Measurements from ENCODE around the gene NYAP2. TPM values are rescaled to one million over a fixed set of nuclear protein-coding genes. Genes with fewer than 3 reads are reported as not detected.

Gene NYAP2
- total RNA-seq, 1 experiment from 2014 or later: not detected

DNA sequence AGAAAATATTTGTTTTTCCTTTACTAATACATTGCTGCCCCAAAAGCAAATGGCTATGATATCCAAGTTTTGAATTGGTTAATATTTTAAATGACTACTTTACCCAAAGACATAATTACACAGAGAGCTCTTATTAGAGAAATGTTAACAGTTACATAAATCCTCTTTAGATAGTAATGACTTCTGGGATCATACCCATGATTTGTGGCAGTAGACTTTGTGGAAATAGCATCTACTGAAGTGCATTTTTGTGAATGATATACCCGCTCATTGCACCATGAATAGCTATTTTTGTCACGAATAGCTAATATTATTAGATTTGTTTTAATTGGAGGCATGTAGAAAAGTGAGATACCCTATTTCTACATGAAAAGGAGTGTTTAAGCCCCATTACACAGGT, 15.8 kb downstream of the NYAP2 start:
- RAD21 ChIA-PET (ENCODE audit: low non-redundant PET in 1 of 2, low total read pairs in 2 of 2, uncharacterized antibody in 2 of 2, unreplicated experiment in 2 of 2): no interaction called here
- no peaks in the 10 kb centered on the region for H3K79me2 ChIP-seq (ENCODE audit: insufficient read depth, low read length)
- BruUV-seq (replicated peaks): no TSS peak
- H3K36me3 ChIP-seq (ENCODE audit: control insufficient read depth in 1 of 2, insufficient read depth in 2 of 2, low read length in 2 of 2): no peaks in the 10 kb centered on the region
- H3K9me3 ChIP-seq (ENCODE audit: control insufficient read depth in 1 of 2, insufficient read depth in 1 of 2, low read depth in 1 of 2, low read length in 2 of 2): no peaks in the 10 kb centered on the region
- no peak overlapping the region for H3K27ac ChIP-seq (ENCODE audit: low read depth, low read length)
- CTCF ChIA-PET: no interaction called here
- intact Hi-C loops (cut with micrococcal nuclease): no loop called here
- POLR2A ChIA-PET: no interaction called here
- no peak overlapping the region for H3K9ac ChIP-seq (ENCODE audit: low read length)
- no peaks in the 10 kb centered on the region for H3K27me3 ChIP-seq (ENCODE audit: insufficient read depth, low read length)
- H3K9me2 ChIP-seq (ENCODE audit: insufficient read depth): no peaks in the 10 kb centered on the region
- no peak for ATAC-seq
- no peaks in the 10 kb centered on the region for H4K20me1 ChIP-seq (ENCODE audit: insufficient read depth)
- H3K4me1 ChIP-seq (ENCODE audit: control insufficient read depth in 1 of 2, insufficient read depth in 2 of 2, low read length in 2 of 2): no peaks in the 10 kb centered on the region
- no peak overlapping the region for H3K4me2 ChIP-seq (ENCODE audit: low read length)
- TF ChIP-seq, protein P1, sequence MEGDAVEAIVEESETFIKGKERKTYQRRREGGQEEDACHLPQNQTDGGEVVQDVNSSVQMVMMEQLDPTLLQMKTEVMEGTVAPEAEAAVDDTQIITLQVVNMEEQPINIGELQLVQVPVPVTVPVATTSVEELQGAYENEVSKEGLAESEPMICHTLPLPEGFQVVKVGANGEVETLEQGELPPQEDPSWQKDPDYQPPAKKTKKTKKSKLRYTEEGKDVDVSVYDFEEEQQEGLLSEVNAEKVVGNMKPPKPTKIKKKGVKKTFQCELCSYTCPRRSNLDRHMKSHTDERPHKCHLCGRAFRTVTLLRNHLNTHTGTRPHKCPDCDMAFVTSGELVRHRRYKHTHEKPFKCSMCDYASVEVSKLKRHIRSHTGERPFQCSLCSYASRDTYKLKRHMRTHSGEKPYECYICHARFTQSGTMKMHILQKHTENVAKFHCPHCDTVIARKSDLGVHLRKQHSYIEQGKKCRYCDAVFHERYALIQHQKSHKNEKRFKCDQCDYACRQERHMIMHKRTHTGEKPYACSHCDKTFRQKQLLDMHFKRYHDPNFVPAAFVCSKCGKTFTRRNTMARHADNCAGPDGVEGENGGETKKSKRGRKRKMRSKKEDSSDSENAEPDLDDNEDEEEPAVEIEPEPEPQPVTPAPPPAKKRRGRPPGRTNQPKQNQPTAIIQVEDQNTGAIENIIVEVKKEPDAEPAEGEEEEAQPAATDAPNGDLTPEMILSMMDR (IDR thresholded peaks at IDR 0.05 in 2 of 3, conservative IDR thresholded peaks at IDR 0.05 in 1 of 3; ENCODE audit: borderline replicate concordance in 1 of 3, insufficient read depth in 1 of 3, low read depth in 2 of 3, low read length in 2 of 3): no peak
- no peak for TF ChIP-seq SP1 (IDR thresholded peaks at IDR 0.05; ENCODE audit: low read depth)
- no peak for DNase-seq (ENCODE audit: low read depth, low spot score)
- no peak overlapping the region for H3K4me3 ChIP-seq (replicated peaks in 1 of 2; ENCODE audit: low read depth in 1 of 2, low read length in 2 of 2)
- no peak overlapping the region for H2AFZ ChIP-seq (ENCODE audit: low read depth, low read length, poor library complexity, severe bottlenecking)

DNA sequence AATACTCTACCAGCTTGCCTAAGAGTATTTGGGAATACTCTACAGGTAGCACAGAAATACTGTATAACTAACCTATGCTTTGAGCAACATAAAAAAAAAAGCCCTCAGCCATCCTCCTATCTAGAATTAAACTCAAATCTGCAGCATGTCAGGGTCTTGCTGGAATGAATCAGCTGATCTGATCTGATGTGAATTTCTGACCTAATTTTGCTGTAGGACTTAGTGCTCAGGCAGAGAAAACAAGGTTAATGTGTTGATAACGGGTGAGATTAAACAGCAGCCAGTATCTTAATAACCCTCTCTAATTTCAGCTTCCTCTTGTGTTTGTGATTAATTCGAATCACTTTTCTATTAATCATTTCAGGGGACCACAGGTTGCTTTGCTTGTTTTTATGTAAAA, 16.3 kb downstream of the NYAP2 start:
- no peaks in the 10 kb centered on the region for H4K20me1 ChIP-seq (ENCODE audit: insufficient read depth)
- DNase-seq (ENCODE audit: low read depth, low spot score): no peak
- H3K4me2 ChIP-seq (ENCODE audit: low read length): no peak overlapping the region
- H3K4me1 ChIP-seq (ENCODE audit: control insufficient read depth in 1 of 2, insufficient read depth in 2 of 2, low read length in 2 of 2): no peaks in the 10 kb centered on the region
- intact Hi-C loops (cut with micrococcal nuclease): no loop called here
- no peak for ATAC-seq
- ChIA-PET POLR2A (no interaction called here), CTCF (no interaction called here), RAD21 (ENCODE audit: low non-redundant PET in 1 of 2, low total read pairs in 2 of 2, uncharacterized antibody in 2 of 2, unreplicated experiment in 2 of 2) (no interaction called here)
- no peaks in the 10 kb centered on the region for H3K27me3 ChIP-seq (ENCODE audit: insufficient read depth, low read length)
- TF ChIP-seq EZH2 (IDR thresholded peaks at IDR 0.05) (no peak), SIN3A (IDR thresholded peaks at IDR 0.05; ENCODE audit: low read depth) (no peak), SP1 (IDR thresholded peaks at IDR 0.05; ENCODE audit: low read depth) (no peak), EGR1 (IDR thresholded peaks at IDR 0.05; ENCODE audit: low read depth) (no peak), ELF1 (IDR thresholded peaks at IDR 0.05; ENCODE audit: borderline replicate concordance, low read depth) (no peak), YY1 (IDR thresholded peaks at IDR 0.05; ENCODE audit: extremely low read depth, insufficient replicate concordance, low read depth, low read length) (no peak), JUND (IDR thresholded peaks at IDR 0.05) (no peak), ZFX (IDR thresholded peaks at IDR 0.05) (no peak), EZH2phosphoT487 (IDR thresholded peaks at IDR 0.05; ENCODE audit: borderline replicate concordance) (no peak)
- TF ChIP-seq, protein P1 (IDR thresholded peaks at IDR 0.05 in 2 of 3, conservative IDR thresholded peaks at IDR 0.05 in 1 of 3; ENCODE audit: borderline replicate concordance in 1 of 3, insufficient read depth in 1 of 3, low read depth in 2 of 3, low read length in 2 of 3): no peak
- no peak overlapping the region for H2AFZ ChIP-seq (ENCODE audit: low read depth, low read length, poor library complexity, severe bottlenecking)
- no peak overlapping the region for H3K9ac ChIP-seq (ENCODE audit: low read length)
- H3K9me2 ChIP-seq (ENCODE audit: insufficient read depth): no peaks in the 10 kb centered on the region
- no peak overlapping the region for H3K4me3 ChIP-seq (replicated peaks in 1 of 2; ENCODE audit: low read depth in 1 of 2, low read length in 2 of 2)
- H3K9me3 ChIP-seq (ENCODE audit: control insufficient read depth in 1 of 2, insufficient read depth in 1 of 2, low read depth in 1 of 2, low read length in 2 of 2): no peaks in the 10 kb centered on the region
- no peak overlapping the region for H3K27ac ChIP-seq (ENCODE audit: low read depth, low read length)
- H3K79me2 ChIP-seq (ENCODE audit: insufficient read depth, low read length): no peaks in the 10 kb centered on the region
- H3K36me3 ChIP-seq (ENCODE audit: control insufficient read depth in 1 of 2, insufficient read depth in 2 of 2, low read length in 2 of 2): no peaks in the 10 kb centered on the region
- BruUV-seq (replicated peaks): no TSS peak

All from HCT116 (cell line).